ENCODE data around the gene PROM1. TPM values are rescaled to one million over a fixed set of nuclear protein-coding genes. Genes with fewer than 3 reads are reported as not detected.

PROM1 gene
- total RNA-seq, 1 experiment from 2014 or later: 17.7 TPM

DNA sequence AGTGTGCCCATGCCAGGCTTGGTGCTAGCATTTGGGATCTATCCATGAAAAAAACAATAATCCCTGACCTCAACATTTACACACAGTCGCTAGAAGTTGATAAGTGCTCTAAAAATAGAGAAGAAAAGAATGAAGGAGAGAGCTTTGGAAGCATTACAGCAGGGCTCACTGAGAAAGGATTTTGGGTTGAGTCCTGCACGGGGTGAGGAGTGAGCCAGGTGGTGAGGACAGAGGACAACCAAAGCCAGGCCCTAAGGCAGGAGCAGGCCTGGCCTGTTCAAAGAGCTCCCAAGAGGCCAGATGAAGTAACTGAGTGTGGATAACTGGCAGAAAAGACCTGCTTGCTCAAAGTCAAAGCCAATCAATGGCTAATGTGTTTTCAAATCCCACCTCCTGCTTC is 20.7 kb upstream of the PROM1 start (continued):
- no peak for TF ChIP-seq TCF7L2 (IDR thresholded peaks at IDR 0.05; ENCODE audit: borderline replicate concordance, extremely low read depth, insufficient read depth, insufficient read length)
- TF ChIP-seq SIN3A (IDR thresholded peaks at IDR 0.05; ENCODE audit: low read depth): no peak
- no peak for TF ChIP-seq EGR1 (IDR thresholded peaks at IDR 0.05; ENCODE audit: low read depth)
- no peak for TF ChIP-seq ZBTB33 (IDR thresholded peaks at IDR 0.05; ENCODE audit: extremely low read depth, insufficient replicate concordance, low read length)

GRCh38 chr4:16102356-16102755 is 18.5 kb upstream of the PROM1 start:
- H3K9ac ChIP-seq (ENCODE audit: low read length): no peak overlapping the region
- no peak for DNase-seq (ENCODE audit: low read depth, low spot score)
- H4K20me1 ChIP-seq (ENCODE audit: insufficient read depth): no peaks in the 10 kb centered on the region
- H3K4me3 ChIP-seq (replicated peaks in 1 of 2; ENCODE audit: low read depth in 1 of 2, low read length in 2 of 2): no peak overlapping the region
- no peak overlapping the region for H3K27ac ChIP-seq (ENCODE audit: low read depth, low read length)
- no peaks in the 10 kb centered on the region for H3K79me2 ChIP-seq (ENCODE audit: insufficient read depth, low read length)
- intact Hi-C loops (cut with micrococcal nuclease): no loop called here
- ChIA-PET CTCF (no interaction called here), RAD21 (ENCODE audit: low non-redundant PET in 1 of 2, low total read pairs in 2 of 2, uncharacterized antibody in 2 of 2, unreplicated experiment in 2 of 2) (no interaction called here), POLR2A (no interaction called here)
- TF ChIP-seq YY1 (IDR thresholded peaks at IDR 0.05; ENCODE audit: extremely low read depth, insufficient replicate concordance, low read depth, low read length): no peak
- TF ChIP-seq ZNF274 (IDR thresholded peaks at IDR 0.05; ENCODE audit: low read depth, low read length): no peak
- TF ChIP-seq ZBTB33 (IDR thresholded peaks at IDR 0.05; ENCODE audit: extremely low read depth, insufficient replicate concordance, low read length): no peak
- no peak for TF ChIP-seq ZFX (IDR thresholded peaks at IDR 0.05)
- TF ChIP-seq EZH2 (IDR thresholded peaks at IDR 0.05): no peak
- no peak for TF ChIP-seq JUND (IDR thresholded peaks at IDR 0.05)
- TF ChIP-seq ATF3 (IDR thresholded peaks at IDR 0.05): no peak
- TF ChIP-seq POLR2A (IDR thresholded peaks at IDR 0.05; ENCODE audit: borderline replicate concordance, extremely low read depth, insufficient read depth, insufficient read length): no peak
- TF ChIP-seq TCF7L2 (IDR thresholded peaks at IDR 0.05; ENCODE audit: borderline replicate concordance, extremely low read depth, insufficient read depth, insufficient read length): no peak
- TF ChIP-seq, protein P1, sequence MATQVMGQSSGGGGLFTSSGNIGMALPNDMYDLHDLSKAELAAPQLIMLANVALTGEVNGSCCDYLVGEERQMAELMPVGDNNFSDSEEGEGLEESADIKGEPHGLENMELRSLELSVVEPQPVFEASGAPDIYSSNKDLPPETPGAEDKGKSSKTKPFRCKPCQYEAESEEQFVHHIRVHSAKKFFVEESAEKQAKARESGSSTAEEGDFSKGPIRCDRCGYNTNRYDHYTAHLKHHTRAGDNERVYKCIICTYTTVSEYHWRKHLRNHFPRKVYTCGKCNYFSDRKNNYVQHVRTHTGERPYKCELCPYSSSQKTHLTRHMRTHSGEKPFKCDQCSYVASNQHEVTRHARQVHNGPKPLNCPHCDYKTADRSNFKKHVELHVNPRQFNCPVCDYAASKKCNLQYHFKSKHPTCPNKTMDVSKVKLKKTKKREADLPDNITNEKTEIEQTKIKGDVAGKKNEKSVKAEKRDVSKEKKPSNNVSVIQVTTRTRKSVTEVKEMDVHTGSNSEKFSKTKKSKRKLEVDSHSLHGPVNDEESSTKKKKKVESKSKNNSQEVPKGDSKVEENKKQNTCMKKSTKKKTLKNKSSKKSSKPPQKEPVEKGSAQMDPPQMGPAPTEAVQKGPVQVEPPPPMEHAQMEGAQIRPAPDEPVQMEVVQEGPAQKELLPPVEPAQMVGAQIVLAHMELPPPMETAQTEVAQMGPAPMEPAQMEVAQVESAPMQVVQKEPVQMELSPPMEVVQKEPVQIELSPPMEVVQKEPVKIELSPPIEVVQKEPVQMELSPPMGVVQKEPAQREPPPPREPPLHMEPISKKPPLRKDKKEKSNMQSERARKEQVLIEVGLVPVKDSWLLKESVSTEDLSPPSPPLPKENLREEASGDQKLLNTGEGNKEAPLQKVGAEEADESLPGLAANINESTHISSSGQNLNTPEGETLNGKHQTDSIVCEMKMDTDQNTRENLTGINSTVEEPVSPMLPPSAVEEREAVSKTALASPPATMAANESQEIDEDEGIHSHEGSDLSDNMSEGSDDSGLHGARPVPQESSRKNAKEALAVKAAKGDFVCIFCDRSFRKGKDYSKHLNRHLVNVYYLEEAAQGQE (IDR thresholded peaks at IDR 0.05; ENCODE audit: low read depth): no peak
- TF ChIP-seq MAX (IDR thresholded peaks at IDR 0.05): no peak
- TF ChIP-seq, protein P2, sequence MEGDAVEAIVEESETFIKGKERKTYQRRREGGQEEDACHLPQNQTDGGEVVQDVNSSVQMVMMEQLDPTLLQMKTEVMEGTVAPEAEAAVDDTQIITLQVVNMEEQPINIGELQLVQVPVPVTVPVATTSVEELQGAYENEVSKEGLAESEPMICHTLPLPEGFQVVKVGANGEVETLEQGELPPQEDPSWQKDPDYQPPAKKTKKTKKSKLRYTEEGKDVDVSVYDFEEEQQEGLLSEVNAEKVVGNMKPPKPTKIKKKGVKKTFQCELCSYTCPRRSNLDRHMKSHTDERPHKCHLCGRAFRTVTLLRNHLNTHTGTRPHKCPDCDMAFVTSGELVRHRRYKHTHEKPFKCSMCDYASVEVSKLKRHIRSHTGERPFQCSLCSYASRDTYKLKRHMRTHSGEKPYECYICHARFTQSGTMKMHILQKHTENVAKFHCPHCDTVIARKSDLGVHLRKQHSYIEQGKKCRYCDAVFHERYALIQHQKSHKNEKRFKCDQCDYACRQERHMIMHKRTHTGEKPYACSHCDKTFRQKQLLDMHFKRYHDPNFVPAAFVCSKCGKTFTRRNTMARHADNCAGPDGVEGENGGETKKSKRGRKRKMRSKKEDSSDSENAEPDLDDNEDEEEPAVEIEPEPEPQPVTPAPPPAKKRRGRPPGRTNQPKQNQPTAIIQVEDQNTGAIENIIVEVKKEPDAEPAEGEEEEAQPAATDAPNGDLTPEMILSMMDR (IDR thresholded peaks at IDR 0.05 in 2 of 3, conservative IDR thresholded peaks at IDR 0.05 in 1 of 3; ENCODE audit: borderline replicate concordance in 1 of 3, insufficient read depth in 1 of 3, low read depth in 2 of 3, low read length in 2 of 3): no peak
- TF ChIP-seq CBX3 (IDR thresholded peaks at IDR 0.05; ENCODE audit: low read depth): no peak
- H2AFZ ChIP-seq (ENCODE audit: low read depth, low read length, poor library complexity, severe bottlenecking): no peak overlapping the region
- H3K9me2 ChIP-seq (ENCODE audit: insufficient read depth): no peaks in the 10 kb centered on the region
- H3K4me1 ChIP-seq (ENCODE audit: control insufficient read depth in 1 of 2, insufficient read depth in 2 of 2, low read length in 2 of 2): no peaks in the 10 kb centered on the region
- H3K27me3 ChIP-seq (ENCODE audit: insufficient read depth, low read length): peaks cover 48% of the 10 kb centered on the region
- H3K4me2 ChIP-seq (ENCODE audit: low read length): no peak overlapping the region
- no peaks in the 10 kb centered on the region for H3K36me3 ChIP-seq (ENCODE audit: control insufficient read depth in 1 of 2, insufficient read depth in 2 of 2, low read length in 2 of 2)
- no peak for ATAC-seq
- no peaks in the 10 kb centered on the region for H3K9me3 ChIP-seq (ENCODE audit: control insufficient read depth in 1 of 2, insufficient read depth in 1 of 2, low read depth in 1 of 2, low read length in 2 of 2)
- BruUV-seq (replicated peaks): no TSS peak

Measured in HCT116 (cell line).